B cell (primary cell): ENCODE data around the gene DNTT. TPM values are rescaled to one million over a fixed set of nuclear protein-coding genes. Genes with fewer than 3 reads are reported as not detected.

Experiments used
- ATAC-seq: fragments of 200-7000 bp; cut with Tn5 transposase; one replicate; pipeline ENCODE4 v1.10.0; 2021; ENCODE audit warnings: low read depth, mild to moderate bottlenecking, moderate number of reproducible peaks, moderate library complexity
- CTCF ChIA-PET: fragments of 350-600 bp; sonication (Branson Sonifier 250); formaldehyde crosslinking; loops from one replicate; lab custom pipeline; 2021; ENCODE audit warnings: antibody characterized with exemption, inconsistent platforms; lab: Charles Lee
- POLR2A ChIA-PET: fragments of 350-600 bp; sonication (Branson Sonifier 250); formaldehyde crosslinking; loops from one replicate; lab custom pipeline; 2021; ENCODE audit warnings: antibody characterized with exemption; lab: Charles Lee
- DNase-seq: peaks from one replicate; pipeline ENCODE4 v3.0.0; 2013
- H2AFZ ChIP-seq: 2 replicates; pipeline ENCODE4 v1.6.1; 2012; ENCODE audit warnings: mild to moderate bottlenecking, low read depth, low read length; ENCODE audit not compliant: insufficient read depth, poor library complexity, severe bottlenecking
- H3K27ac ChIP-seq, 2 donors: 1 replicate in 1 of 2; 2 replicates in 1 of 2; pipeline ENCODE4 v1.5.1; 2012 to 2013; ENCODE audit warnings: low read length in 2 of 2, mild to moderate bottlenecking in 2 of 2, moderate library complexity in 1 of 2
- H3K27me3 ChIP-seq, 4 experiments: fragments of 200-600 bp in 1 of 4; sonication (generic) in 1 of 4; replicated peaks in 1 of 4; 1 replicate in 2 of 4; 2 replicates in 2 of 4; pipeline versions ENCODE4 v1.6.1 to v1.7.0; 2013 to 2016; ENCODE audit warnings: low read length in 3 of 4, mild to moderate bottlenecking in 2 of 4, mixed read lengths in 1 of 4, moderate library complexity in 1 of 4; ENCODE audit not compliant: insufficient read depth in 4 of 4, control insufficient read depth in 3 of 4; ENCODE audit errors: control extremely low read depth in 1 of 4
- H3K36me3 ChIP-seq, 2 experiments: replicated peaks in 1 of 2; 1 replicate in 1 of 2; 2 replicates in 1 of 2; pipeline versions ENCODE4 v1.6.1 to v1.7.1; 2013; ENCODE audit warnings: low read length in 1 of 2; ENCODE audit not compliant: insufficient read depth in 2 of 2, control insufficient read depth in 1 of 2; ENCODE audit errors: control extremely low read depth in 1 of 2, extremely low read depth in 1 of 2
- H3K4me1 ChIP-seq, 2 donors: fragments of 200-600 bp in 1 of 2; sonication (generic) in 1 of 2; 1 replicate in 1 of 2; 2 replicates in 1 of 2; pipeline versions ENCODE4 v1.5.1 to v1.6.1; 2013 to 2017; ENCODE audit warnings: low read length in 2 of 2; ENCODE audit not compliant: control insufficient read depth in 2 of 2, insufficient read depth in 2 of 2
- H3K4me2 ChIP-seq: replicated peaks from 2 replicates; pipeline ENCODE3; 2012; ENCODE audit warnings: mild to moderate bottlenecking, low read depth, low read length; ENCODE audit not compliant: poor library complexity, severe bottlenecking
- H3K4me3 ChIP-seq, 5 experiments: fragments of 200-600 bp in 1 of 5; sonication (generic) in 1 of 5; 1 replicate in 3 of 5; 2 replicates in 2 of 5; pipeline versions ENCODE4 v1.5.1 to v1.7.0; 2011 to 2016; ENCODE audit warnings: low read length in 4 of 5, mild to moderate bottlenecking in 4 of 5, low read depth in 2 of 5, control low read depth in 1 of 5, moderate library complexity in 1 of 5; ENCODE audit not compliant: insufficient read depth in 1 of 5; ENCODE audit errors: control extremely low read depth in 1 of 5, extremely low read depth in 1 of 5
- H3K79me2 ChIP-seq: fragments of 200-600 bp; sonication (generic); one replicate; pipeline ENCODE4 v1.6.0; 2016; ENCODE audit warnings: low read length; ENCODE audit not compliant: control insufficient read depth, insufficient read depth
- H3K9ac ChIP-seq: fragments of 200-600 bp; sonication (generic); 2 replicates; pipeline ENCODE4 v1.6.1; 2017; ENCODE audit warnings: mild to moderate bottlenecking, low read length, moderate library complexity
- H3K9me3 ChIP-seq, 3 donors: one replicate each; pipeline versions ENCODE4 v1.6.1 to v1.7.1; 2013; ENCODE audit warnings: low read length in 2 of 3; ENCODE audit not compliant: control insufficient read depth in 2 of 3, insufficient read depth in 1 of 3; ENCODE audit errors: control extremely low read depth in 1 of 3
- H4K20me1 ChIP-seq: 2 replicates; pipeline ENCODE4 v1.6.0; 2012; ENCODE audit warnings: mild to moderate bottlenecking, low read length; ENCODE audit not compliant: insufficient read depth, control insufficient read depth, poor library complexity, severe bottlenecking
- H3K27ac Mint-ChIP-seq: one replicate; pipeline ENCODE4 v1.8.0; 2021; ENCODE audit warnings: mixed read lengths
- H3K27me3 Mint-ChIP-seq: one replicate; pipeline ENCODE4 v1.8.0; 2021; ENCODE audit warnings: mixed read lengths
- H3K4me1 Mint-ChIP-seq: one replicate; pipeline ENCODE4 v1.8.0; 2021; ENCODE audit warnings: mixed read lengths
- H3K4me3 Mint-ChIP-seq: one replicate; pipeline ENCODE4 v1.8.0; 2021; ENCODE audit warnings: mixed read lengths
- H3K9me3 Mint-ChIP-seq: one replicate; pipeline ENCODE4 v1.8.0; 2022; ENCODE audit warnings: mixed read lengths; ENCODE audit not compliant: insufficient read depth
- EZH2 ChIP-seq: IDR thresholded peaks from 2 replicates; pipeline ENCODE4 v1.6.1; 2012; ENCODE audit warnings: borderline replicate concordance, low read depth, mild to moderate bottlenecking, moderate library complexity, low read length; ENCODE audit not compliant: insufficient read depth, poor library complexity, severe bottlenecking
- WGBS: methylation state at CpG from one replicate; pipeline ENCODE4 v1.1.5; 2013; ENCODE audit warnings: missing lambda C conversion rate; ENCODE audit not compliant: insufficient coverage; 5-methylcytosine and 5-hydroxymethylcytosine counted together
- intact Hi-C: fragments of 100-400 bp; cut with micrococcal nuclease; formaldehyde crosslinking; loops from one replicate; pipeline ENCODE4 v1.10.0; 2022
- polyA plus RNA-seq: library from polyadenylated mRNA; depleted of rRNA; stranded (reverse); fragments of >200 nt; gene quantifications from 2 replicates; pipeline ENCODE4 v1.2.3, GENCODE V29; 2012
- total RNA-seq, 2 donors: library from RNA; stranded (reverse); fragments of 120-200 nt in 1 of 2; gene quantifications; 1 replicate in 1 of 2; 2 replicates in 1 of 2; pipeline versions ENCODE4 v1.2.3 to v1.2.4, GENCODE V29; 2013 to 2022
- TF ChIP-seq, protein P1 (sequence below): fragments of 200-600 bp; IDR thresholded peaks from one replicate; pipeline ENCODE4 v1.8.0; 2022; ENCODE audit warnings: antibody characterized with exemption, mild to moderate bottlenecking

The DNTT gene
- total and polyA plus RNA-seq, 2 donors (not counting 1 experiment from before 2014, with no cell fraction given), result not detected

- H3K4me2 ChIP-seq, result no peak overlapping the region
- peaks cover 0 to 3% of the 10 kb centered on the region in 2 donors for H3K4me1 ChIP-seq
- ChIA-PET CTCF (interaction anchor here (0.7 to 1.3 kb wide), 2 partner anchors 18 to 29 kb away, joined by 3 read pairs; no protein-coding TSS in a partner anchor), POLR2A (no interaction called here)
- TF ChIP-seq, protein P1, sequence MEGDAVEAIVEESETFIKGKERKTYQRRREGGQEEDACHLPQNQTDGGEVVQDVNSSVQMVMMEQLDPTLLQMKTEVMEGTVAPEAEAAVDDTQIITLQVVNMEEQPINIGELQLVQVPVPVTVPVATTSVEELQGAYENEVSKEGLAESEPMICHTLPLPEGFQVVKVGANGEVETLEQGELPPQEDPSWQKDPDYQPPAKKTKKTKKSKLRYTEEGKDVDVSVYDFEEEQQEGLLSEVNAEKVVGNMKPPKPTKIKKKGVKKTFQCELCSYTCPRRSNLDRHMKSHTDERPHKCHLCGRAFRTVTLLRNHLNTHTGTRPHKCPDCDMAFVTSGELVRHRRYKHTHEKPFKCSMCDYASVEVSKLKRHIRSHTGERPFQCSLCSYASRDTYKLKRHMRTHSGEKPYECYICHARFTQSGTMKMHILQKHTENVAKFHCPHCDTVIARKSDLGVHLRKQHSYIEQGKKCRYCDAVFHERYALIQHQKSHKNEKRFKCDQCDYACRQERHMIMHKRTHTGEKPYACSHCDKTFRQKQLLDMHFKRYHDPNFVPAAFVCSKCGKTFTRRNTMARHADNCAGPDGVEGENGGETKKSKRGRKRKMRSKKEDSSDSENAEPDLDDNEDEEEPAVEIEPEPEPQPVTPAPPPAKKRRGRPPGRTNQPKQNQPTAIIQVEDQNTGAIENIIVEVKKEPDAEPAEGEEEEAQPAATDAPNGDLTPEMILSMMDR, result no peak
- TF ChIP-seq EZH2, result no peak
- Mint-ChIP-seq H3K9me3 (no peaks in the 10 kb centered on the region), H3K4me1 (peaks cover 2% of the 10 kb centered on the region), H3K27ac (no peak overlapping the region), H3K4me3 (no peak overlapping the region), H3K27me3 (peaks cover 2% of the 10 kb centered on the region)
- ATAC-seq, result no peak
- H3K9ac ChIP-seq, result no peak overlapping the region
- H3K79me2 ChIP-seq, result no peaks in the 10 kb centered on the region
- no peak overlapping the region for H3K4me3 ChIP-seq
- H3K27ac ChIP-seq, result no peak overlapping the region
- 100% methylated on average over 1 of the region's 4 CpGs for WGBS
- H4K20me1 ChIP-seq, result no peaks in the 10 kb centered on the region
- no peaks in the 10 kb centered on the region for H3K36me3 ChIP-seq
- DNase-seq, result no peak
- peaks cover 0 to 2% (median 0%) of the 10 kb centered on the region in 4 experiments for H3K27me3 ChIP-seq
- intact Hi-C loops, result no loop called here
- H3K9me3 ChIP-seq, result no peaks in the 10 kb centered on the region
- H2AFZ ChIP-seq, result no peak overlapping the region
Measured at GRCh38 chr10:96367470-96367869, 63.2 kb downstream of the DNTT start.

DNA sequence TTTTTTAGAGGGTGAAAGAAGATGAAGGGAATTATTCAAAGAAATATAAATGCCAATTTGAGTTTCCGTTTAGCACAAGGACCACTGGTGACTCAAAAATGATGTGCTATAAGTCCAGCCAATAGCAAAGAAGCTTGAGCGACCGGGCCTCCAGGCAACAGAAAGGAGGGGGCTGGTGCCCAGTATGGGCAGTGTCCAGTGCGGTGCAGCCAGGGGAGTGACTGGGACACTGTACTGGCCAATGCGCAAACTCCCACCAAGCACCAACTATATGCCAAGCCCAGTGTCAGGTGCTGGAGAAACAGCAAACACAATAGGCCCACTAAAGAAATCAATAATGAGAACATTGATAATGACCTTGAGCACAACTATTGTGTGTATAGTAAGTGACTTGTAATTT is 64.7 kb downstream of the DNTT start:
- WGBS, result 100% methylated on average over 4 of the region's 5 CpGs
- Histone ChIP-seq H3K27me3 (no peaks in the 10 kb centered on the region), H3K27ac (no peak overlapping the region), H3K9me3 (no peaks in the 10 kb centered on the region), H3K4me3 (no peak overlapping the region), H4K20me1 (no peaks in the 10 kb centered on the region), H3K36me3 (no peaks in the 10 kb centered on the region), H3K4me1 (peaks cover 0 to 3% of the 10 kb centered on the region in 2 donors), H3K4me2 (no peak overlapping the region), H3K79me2 (no peaks in the 10 kb centered on the region), H2AFZ (no peak overlapping the region), H3K9ac (no peak overlapping the region)
- TF ChIP-seq, protein P1, result no peak
- no peak for TF ChIP-seq EZH2
- intact Hi-C loops, result no loop called here
- Mint-ChIP-seq H3K4me1 (peaks cover 2% of the 10 kb centered on the region), H3K27ac (no peak overlapping the region), H3K4me3 (no peak overlapping the region), H3K9me3 (no peaks in the 10 kb centered on the region), H3K27me3 (peaks cover 8% of the 10 kb centered on the region)
- POLR2A ChIA-PET, result no interaction called here
- CTCF ChIA-PET, result interaction anchor here (1.2 kb wide), 1 partner anchor 139 kb away, joined by 3 read pairs; no protein-coding TSS in a partner anchor
- DNase-seq, result no peak
- no peak for ATAC-seq
